GM12873 (cell line): ENCODE results near the gene GGT6.

Experiments
- TF ChIP-seq, protein P1 (sequence below): IDR thresholded peaks from 2 replicates; pipeline ENCODE4 v1.5.1; 2012; ENCODE audit warnings: low read depth, mild to moderate bottlenecking, moderate library complexity, low read length, control low read depth; ENCODE audit not compliant: insufficient read depth; ENCODE audit errors: missing control alignments

The GGT6 gene

DNA sequence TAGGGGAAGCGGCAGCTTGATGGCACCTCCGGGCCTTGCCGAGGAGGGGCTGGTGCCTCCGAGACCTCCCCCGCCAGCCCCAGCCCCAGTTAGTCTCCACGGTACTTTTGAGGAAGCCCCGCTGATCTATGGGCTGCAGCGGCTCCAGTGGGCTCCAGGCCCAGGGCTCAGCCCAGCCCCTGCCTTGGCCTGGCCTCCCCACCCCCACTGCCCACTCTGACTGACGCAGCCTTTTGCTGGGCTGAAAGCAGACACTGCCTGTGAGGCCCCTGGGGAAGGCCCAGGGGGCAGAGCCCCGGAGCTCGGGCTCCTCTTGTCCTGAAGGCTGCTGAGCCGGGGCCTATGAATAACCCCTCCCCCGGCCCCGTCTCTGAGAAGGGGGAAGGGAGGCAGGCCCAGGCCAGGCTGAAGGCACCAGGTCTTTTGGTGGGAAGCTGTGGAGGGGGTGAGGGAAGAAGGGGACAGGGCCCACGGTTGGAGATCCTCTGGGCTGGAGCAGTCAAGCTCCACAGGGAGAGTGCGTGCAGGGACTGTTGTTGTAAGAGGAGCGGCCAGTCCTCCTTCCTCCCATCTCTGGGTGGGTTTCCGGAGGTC is 16.4 kb upstream of the GGT6 start:
- TF ChIP-seq, protein P1, sequence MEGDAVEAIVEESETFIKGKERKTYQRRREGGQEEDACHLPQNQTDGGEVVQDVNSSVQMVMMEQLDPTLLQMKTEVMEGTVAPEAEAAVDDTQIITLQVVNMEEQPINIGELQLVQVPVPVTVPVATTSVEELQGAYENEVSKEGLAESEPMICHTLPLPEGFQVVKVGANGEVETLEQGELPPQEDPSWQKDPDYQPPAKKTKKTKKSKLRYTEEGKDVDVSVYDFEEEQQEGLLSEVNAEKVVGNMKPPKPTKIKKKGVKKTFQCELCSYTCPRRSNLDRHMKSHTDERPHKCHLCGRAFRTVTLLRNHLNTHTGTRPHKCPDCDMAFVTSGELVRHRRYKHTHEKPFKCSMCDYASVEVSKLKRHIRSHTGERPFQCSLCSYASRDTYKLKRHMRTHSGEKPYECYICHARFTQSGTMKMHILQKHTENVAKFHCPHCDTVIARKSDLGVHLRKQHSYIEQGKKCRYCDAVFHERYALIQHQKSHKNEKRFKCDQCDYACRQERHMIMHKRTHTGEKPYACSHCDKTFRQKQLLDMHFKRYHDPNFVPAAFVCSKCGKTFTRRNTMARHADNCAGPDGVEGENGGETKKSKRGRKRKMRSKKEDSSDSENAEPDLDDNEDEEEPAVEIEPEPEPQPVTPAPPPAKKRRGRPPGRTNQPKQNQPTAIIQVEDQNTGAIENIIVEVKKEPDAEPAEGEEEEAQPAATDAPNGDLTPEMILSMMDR = no peak

DNA sequence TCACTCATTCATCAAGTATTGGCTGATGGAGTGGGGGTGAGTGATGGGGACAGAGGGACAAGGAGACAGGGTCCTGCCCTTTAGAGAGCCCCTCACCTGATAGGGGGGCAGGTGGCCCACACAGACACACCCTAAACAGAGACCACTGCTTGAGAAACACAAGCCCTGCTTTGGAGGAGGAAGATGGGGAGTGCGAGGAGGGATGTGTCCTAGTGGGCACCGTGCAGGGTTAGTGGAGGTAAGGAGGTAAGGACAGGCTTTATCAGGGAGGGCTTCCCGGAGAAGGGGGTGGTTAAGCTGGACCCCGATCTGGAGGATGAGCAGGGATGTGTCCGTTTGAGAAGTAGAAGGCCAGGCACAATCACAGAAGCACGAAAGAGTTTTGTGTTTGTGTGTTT is 15.8 kb upstream of the GGT6 start:
- TF ChIP-seq, protein P1 = no peak

DNA sequence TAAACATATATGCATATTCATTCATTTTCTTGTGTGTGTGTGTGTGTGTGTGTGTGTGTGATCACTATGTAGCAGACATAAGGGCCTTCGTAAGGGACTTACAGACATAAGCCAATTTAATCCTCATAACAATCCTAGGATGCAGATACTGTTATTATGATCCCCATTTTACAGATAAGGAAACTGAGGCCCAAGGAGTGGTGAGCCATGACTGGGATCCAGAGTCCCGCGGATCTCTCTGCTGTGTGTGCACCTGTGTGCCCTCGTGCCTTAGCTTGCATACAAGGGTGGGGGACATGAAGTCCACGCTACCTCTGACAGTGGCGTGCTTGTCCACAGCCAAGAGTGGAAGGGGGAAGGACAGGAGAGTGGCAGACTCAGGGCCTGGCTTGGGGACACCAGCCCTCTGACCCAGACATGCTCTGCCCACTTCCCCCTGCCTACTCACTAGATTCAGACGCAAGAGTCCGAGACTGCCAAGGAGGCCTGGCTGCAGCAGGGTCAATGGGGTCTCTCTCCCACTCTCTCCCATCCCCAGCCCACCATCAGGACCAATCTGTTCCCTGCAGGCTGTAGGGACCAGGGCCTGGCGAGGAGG is 14.2 kb upstream of the GGT6 start:
- TF ChIP-seq, protein P1 = no peak

DNA sequence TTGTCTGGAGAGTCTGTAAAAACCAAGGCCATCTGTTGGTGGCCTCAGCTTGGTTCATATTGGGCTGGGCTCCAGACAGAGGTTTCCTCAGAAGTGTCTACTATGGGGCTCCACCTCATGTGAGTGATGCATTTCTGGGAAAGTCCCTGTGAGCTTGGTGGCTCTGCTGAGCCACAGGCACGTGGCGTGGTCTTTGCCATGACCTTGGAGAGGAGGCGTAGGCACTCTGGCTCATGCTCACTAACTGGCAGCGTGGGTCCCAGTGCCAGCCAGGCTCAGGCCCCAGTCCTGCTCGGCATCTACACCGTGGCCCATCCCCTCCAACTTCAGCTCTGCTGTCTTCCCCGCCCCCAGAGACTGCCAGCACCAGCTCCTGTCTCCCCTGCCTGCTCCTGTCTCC is 13.3 kb upstream of the GGT6 start:
- TF ChIP-seq, protein P1 = no peak

DNA sequence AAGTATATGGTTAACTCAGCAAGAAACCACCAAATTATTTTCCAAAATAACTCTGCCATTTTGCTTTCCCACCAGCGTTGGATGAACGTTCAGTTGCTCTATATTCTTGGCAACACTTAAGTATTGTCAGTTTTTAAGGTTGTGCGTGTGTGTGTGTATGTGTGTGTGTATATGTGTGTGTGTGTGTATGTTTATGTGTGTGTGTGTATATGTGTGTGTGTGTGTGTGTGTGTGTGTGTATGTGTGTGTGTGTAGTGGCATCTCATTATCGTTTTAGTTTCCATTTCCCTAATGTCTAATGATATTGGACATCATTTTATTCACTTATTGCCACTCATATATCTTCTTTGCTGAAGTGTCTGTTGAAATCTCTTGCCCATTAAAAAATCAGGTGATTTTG is 12.7 kb upstream of the GGT6 start:
- TF ChIP-seq, protein P1 = no peak

DNA sequence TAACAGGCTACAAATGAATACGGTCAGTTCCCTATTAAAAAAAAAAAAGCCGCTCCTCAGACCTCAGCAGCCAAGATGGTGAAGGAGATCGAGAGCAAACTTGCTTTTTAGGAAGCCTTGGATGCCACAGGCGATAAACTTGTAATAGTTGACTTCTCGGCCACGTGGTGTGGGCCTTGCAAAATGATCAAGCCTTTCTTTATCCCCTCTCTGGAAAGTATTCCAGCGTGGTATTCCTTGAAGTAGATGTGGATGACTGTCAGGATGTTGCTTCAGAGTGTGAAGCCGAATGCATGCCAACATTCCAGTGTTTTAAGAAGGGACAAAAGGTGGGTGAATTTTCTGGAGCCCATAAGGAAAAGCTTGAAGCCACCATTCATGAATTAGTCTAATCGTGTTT is 11.8 kb upstream of the GGT6 start:
- TF ChIP-seq, protein P1 = no peak

DNA sequence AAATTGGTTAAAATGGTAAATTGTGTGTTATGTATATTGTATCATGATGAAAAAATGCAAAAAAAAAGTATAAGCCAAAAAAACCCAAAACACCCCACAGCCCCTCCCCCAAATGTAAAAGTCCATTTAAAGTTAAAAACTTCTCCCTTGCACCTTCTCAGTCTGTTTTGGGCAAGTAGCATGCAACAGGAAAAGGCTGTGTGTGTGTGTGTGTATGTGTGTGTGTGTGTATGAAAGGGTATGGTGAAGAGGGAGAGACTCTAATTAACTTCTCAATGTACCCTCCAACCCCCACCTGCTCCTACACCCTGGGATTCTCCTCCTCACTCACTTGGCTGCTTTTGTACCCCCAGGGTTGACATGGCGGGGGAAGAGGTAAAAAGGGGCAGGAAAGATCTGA is 9.2 kb upstream of the GGT6 start:
- TF ChIP-seq, protein P1 = no peak
